ENCODE measurements around the gene CEP78. TPM values are rescaled to one million over a fixed set of nuclear protein-coding genes. Genes with fewer than 3 reads are reported as not detected.
"Not testable (repeated sequence)": the region's sequence is repeated elsewhere in the genome, so short reads cannot be mapped to it uniquely, and the experiment has no call there.

Gene CEP78
- total RNA-seq, 1 donor from 2014 or later, result 44.8 TPM

GRCh38 chr9:78191931-78192330 is 43.9 kb upstream of the CEP78 start:
- no peak overlapping the region for H3K27ac Mint-ChIP-seq
- H3K36me3 Mint-ChIP-seq, result no peaks in the 10 kb centered on the region
- H3K9me3 Mint-ChIP-seq, result peaks cover 5% of the 10 kb centered on the region
- H3K4me3 Mint-ChIP-seq, result no peak overlapping the region
- H3K27me3 Mint-ChIP-seq, result no peaks in the 10 kb centered on the region
- no peaks in the 10 kb centered on the region for H3K4me1 Mint-ChIP-seq (ENCODE audit: unreplicated experiment)
- TF ChIP-seq CTCF (conservative IDR thresholded peaks at IDR 0.05), result no peak
- no peak for DNase-seq (ENCODE audit: extremely low spot score, unreplicated experiment)

- Mint-ChIP-seq H3K4me3 (no peak overlapping the region), H3K27me3 (no peaks in the 10 kb centered on the region), H3K36me3 (no peaks in the 10 kb centered on the region), H3K27ac (no peak overlapping the region), H3K4me1 (ENCODE audit: unreplicated experiment) (no peaks in the 10 kb centered on the region), H3K9me3 (peaks cover 5% of the 10 kb centered on the region)
- no peak for TF ChIP-seq CTCF (conservative IDR thresholded peaks at IDR 0.05)
- no peak for DNase-seq (ENCODE audit: extremely low spot score, unreplicated experiment)
Observed at GRCh38 chr9:78196258-78196657, 39.6 kb upstream of the CEP78 start.

- not testable (repeated sequence) for H3K4me3 Mint-ChIP-seq; DNase-seq (ENCODE audit: extremely low spot score, unreplicated experiment); H3K27ac Mint-ChIP-seq; H3K4me1 Mint-ChIP-seq (ENCODE audit: unreplicated experiment); H3K36me3 Mint-ChIP-seq; H3K9me3 Mint-ChIP-seq; H3K27me3 Mint-ChIP-seq
Observed at GRCh38 chr9:78201158-78201777, 34.6 kb upstream of the CEP78 start.

DNA sequence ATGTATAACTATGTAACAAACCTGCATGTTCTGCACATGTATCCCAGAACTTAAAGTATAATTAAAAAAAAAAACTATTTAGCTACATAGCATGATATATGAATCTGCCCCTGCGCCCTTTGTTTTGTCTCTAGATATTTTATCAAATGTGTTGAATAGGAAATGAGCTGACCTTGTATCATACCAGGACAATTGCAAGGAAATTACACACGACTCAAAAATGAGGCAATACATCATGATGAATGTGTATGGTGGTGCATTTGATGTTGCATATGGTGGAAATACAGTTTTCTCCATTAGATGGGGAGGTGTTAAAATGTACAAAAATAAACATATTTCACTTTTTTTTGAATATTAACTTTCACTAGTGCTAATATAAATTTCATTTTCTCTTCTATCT is 28.6 kb upstream of the CEP78 start:
- H3K4me3 Mint-ChIP-seq, result no peak overlapping the region
- H3K9me3 Mint-ChIP-seq, result no peaks in the 10 kb centered on the region
- no peak for DNase-seq (ENCODE audit: extremely low spot score, unreplicated experiment)
- H3K27ac Mint-ChIP-seq, result no peak overlapping the region
- H3K4me1 Mint-ChIP-seq (ENCODE audit: unreplicated experiment), result no peaks in the 10 kb centered on the region
- H3K36me3 Mint-ChIP-seq, result no peaks in the 10 kb centered on the region
- TF ChIP-seq CTCF (conservative IDR thresholded peaks at IDR 0.05), result no peak
- H3K27me3 Mint-ChIP-seq, result peaks cover 3% of the 10 kb centered on the region

DNA sequence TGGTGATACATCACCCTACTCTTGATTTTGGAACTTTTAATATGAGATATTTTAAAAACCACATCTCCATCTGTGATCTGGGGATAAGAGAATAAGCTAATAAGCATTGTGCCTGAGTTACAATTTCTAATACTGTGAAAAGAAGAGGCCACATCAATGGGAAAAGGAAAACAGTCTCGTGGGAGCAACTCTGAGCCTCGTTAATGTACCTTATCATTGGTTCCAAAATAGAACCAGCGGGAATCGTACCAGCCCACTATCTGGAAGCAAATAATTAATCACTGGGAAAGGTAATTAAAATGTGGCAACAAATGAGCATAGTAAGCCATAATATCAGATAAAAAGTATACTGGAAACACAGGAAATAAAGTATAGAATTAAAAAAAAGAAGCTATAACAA is 28.0 kb upstream of the CEP78 start:
- no peak for DNase-seq (ENCODE audit: extremely low spot score, unreplicated experiment)

DNA sequence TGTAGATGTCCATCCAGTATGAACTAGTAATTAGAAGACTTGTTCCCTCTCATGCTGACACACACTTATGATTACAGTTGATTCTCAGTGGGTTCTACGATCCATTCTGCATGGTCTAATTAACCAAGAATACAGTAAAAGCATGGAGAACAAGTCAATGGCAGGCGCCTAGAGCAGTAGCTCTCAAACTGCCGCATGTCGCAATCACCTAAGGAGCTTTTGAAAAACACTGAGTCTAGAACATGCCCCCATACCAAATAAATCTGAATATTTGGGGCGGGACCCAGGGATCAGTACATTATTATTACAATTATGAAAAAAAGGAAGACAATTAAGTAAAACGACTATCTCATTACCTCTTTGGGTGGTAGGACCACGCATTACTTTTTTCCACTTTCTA is 26.7 kb upstream of the CEP78 start:
- Mint-ChIP-seq H3K9me3 (no peaks in the 10 kb centered on the region), H3K27ac (no peak overlapping the region), H3K4me1 (ENCODE audit: unreplicated experiment) (no peaks in the 10 kb centered on the region), H3K36me3 (no peaks in the 10 kb centered on the region), H3K4me3 (no peak overlapping the region), H3K27me3 (no peaks in the 10 kb centered on the region)
- no peak for DNase-seq (ENCODE audit: extremely low spot score, unreplicated experiment)
- TF ChIP-seq CTCF (conservative IDR thresholded peaks at IDR 0.05), result no peak

More for the DNA sequence above, 28.0 kb upstream of the CEP78 start:
- H3K9me3 Mint-ChIP-seq, result no peaks in the 10 kb centered on the region
- H3K27ac Mint-ChIP-seq, result no peak overlapping the region
- no peaks in the 10 kb centered on the region for H3K4me1 Mint-ChIP-seq (ENCODE audit: unreplicated experiment)
- TF ChIP-seq CTCF (conservative IDR thresholded peaks at IDR 0.05), result no peak
- peaks cover 1% of the 10 kb centered on the region for H3K27me3 Mint-ChIP-seq
- H3K4me3 Mint-ChIP-seq, result no peak overlapping the region
- no peaks in the 10 kb centered on the region for H3K36me3 Mint-ChIP-seq

Data from type B pancreatic cell (in vitro differentiated cells).